ENCODE results near the gene MBD6.
"Not testable (repeated sequence)": the region's sequence is repeated elsewhere in the genome, so short reads cannot be mapped to it uniquely, and the experiment has no call there.

The MBD6 gene

DNA sequence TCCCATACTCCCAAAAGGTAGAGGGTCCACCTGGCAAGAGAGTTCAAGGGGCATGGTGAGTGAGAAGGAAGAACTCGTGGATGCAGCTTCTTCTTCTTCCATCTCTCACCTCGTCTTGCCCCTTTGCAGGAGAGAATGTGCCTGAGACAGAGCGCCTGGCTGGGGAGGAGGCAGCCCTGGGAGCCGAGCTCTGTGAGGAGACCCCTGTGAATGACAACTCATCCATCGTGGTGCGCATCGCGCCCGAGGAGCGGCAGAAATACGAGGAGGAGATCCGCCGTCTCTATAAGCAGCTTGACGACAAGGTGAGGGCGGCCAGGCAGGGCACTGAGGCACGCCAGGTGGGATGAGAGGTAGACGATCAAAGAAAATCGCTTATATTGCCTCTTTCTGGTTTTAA is 47.2 kb downstream of the MBD6 start:
- no peak overlapping the region for H3K4me3 ChIP-seq (replicated peaks; ENCODE audit: low read depth, low read length)
- no peak for TF ChIP-seq CTCF (IDR thresholded peaks at IDR 0.05; ENCODE audit: low read depth, low read length, missing control alignments)
- no peak for DNase-seq (ENCODE audit: extremely low read depth, low read depth)

DNA sequence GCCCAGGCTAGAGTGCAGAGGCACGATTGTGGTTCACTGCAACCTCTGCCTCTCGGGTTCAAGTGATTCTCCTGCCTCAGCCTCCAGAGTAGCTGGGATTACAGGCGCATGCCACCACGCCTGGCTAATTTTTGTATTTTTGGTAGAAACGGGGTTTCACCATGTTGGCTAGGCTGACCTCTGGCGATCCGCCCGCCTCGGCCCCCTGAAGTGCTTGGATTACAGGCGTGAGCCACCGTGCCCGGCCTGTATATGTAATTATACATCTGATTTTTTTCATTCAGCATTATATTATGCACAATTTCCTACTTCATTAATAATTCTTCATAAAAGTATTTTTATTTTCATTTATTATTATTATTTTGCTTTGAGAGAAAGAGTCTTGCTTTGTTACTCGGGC is 47.8 kb downstream of the MBD6 start:
- H3K4me3 ChIP-seq (replicated peaks; ENCODE audit: low read depth, low read length); DNase-seq (ENCODE audit: extremely low read depth, low read depth): not testable (repeated sequence)

DNA sequence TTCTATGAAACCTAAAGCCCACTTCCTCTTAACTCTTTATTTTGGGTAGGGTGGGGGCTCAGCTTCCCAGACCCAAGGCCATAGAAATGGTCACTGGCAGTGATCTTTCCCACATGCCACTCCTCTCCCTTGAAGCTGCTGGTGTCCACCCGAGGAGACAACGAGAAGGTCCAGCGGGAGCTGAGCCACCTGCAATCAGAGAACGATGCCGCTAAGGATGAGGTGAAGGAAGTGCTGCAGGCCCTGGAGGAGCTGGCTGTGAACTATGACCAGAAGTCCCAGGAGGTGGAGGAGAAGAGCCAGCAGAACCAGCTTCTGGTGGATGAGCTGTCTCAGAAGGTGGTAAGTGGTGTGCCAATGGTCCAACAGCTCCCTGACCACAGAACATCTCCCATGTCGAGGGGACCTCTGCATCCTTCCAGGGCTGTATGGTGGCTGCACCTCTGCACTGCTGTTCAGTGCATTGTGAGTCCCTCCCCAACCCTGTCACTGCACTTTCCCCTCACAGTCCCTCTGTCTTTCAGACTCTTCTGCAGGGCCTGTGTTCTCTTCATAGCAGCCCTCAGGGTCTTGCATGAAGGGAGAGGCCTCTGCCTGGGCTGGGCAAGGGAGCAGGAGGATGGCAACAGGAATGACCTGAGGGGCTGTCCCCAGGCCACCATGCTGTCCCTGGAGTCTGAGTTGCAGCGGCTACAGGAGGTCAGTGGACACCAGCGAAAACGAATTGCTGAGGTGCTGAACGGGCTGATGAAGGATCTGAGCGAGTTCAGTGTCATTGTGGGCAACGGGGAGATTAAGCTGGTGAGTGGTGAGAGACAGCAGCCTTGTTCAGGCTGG is 49.5 kb downstream of the MBD6 start:
- DNase-seq (ENCODE audit: extremely low read depth, low read depth) = no peak
- no peak for TF ChIP-seq CTCF (IDR thresholded peaks at IDR 0.05; ENCODE audit: low read depth, low read length, missing control alignments)

GRCh38 chr12:57574795-57575194 is 52.2 kb downstream of the MBD6 start:
- DNase-seq (ENCODE audit: extremely low read depth, low read depth) = no peak
- TF ChIP-seq CTCF (IDR thresholded peaks at IDR 0.05; ENCODE audit: low read depth, low read length, missing control alignments) = no peak
- H3K4me3 ChIP-seq (replicated peaks; ENCODE audit: low read depth, low read length) = no peak overlapping the region

More for the DNA sequence above, 49.5 kb downstream of the MBD6 start:
- no peak overlapping the region for H3K4me3 ChIP-seq (replicated peaks; ENCODE audit: low read depth, low read length)

- DNase-seq (ENCODE audit: extremely low read depth, low read depth) = no peak
- H3K4me3 ChIP-seq (replicated peaks; ENCODE audit: low read depth, low read length) = no peak overlapping the region
- TF ChIP-seq CTCF (IDR thresholded peaks at IDR 0.05; ENCODE audit: low read depth, low read length, missing control alignments) = no peak
Observed at GRCh38 chr12:57575771-57576612, 53.4 kb downstream of the MBD6 start.

DNA sequence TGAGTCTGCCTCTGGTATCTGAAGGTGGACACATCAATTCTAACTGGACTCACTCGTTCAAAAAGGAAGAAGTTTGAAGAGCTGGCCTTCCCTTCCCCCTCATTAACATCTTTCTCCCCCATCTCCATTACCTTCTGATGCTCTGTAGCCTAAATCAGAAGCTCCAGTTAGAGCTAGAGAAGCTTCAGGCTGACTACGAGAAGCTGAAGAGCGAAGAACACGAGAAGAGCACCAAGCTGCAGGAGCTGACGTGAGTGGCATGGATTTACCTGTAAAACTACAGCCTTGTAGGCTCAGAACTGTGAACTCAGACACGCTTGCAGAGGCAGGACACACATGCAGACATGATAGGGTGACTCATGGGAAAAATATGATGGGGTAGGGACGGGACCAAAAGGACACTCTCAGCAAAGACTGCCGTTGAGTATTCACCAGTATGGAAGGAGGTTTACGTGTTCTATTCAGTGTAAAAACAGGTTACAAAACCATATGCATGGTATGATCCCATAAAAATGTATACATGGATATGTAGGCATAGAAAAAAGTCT is 54.1 kb downstream of the MBD6 start:
- no peak for DNase-seq (ENCODE audit: extremely low read depth, low read depth)
- H3K4me3 ChIP-seq (replicated peaks; ENCODE audit: low read depth, low read length) = no peak overlapping the region
- TF ChIP-seq CTCF (IDR thresholded peaks at IDR 0.05; ENCODE audit: low read depth, low read length, missing control alignments) = no peak

Measured in HFF-Myc (cell line).